ENCODE measurements around the gene CREB3L2. TPM values are rescaled to one million over a fixed set of nuclear protein-coding genes. Genes with fewer than 3 reads are reported as not detected.

CREB3L2 gene
- total and polyA plus RNA-seq, 2 of the 4 experiments (the other 2 are of a cell fraction), result 42.3 to 57.9 TPM

DNA sequence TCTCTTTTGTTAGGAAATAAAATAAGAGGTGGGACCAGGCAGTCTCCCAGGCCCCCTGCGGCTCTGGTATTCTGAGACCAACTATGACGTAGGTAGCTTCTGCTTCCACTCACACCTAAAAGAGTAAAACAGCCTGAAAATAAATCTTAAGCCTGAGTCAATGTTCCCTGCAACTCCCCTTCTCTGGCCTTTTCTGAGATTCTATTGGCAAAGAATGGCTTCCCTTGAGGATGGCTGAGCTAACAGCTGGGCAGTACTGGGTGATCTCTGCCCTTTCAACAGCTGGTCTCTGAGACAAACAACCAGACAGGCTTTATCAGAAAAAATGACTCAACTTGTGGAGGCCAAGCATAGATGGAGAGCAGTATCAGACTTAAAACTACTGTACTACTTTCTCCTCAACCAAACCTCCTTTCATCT is 58.7 kb downstream of the CREB3L2 start:
- in situ Hi-C loops (cut with MboI; ENCODE audit: low sequenced_read_pairs), result loop anchor here (5.0 kb wide), 1 partner anchor 49 kb away; no protein-coding TSS in a partner anchor
- Histone ChIP-seq H3K4me2 (ENCODE audit: low read depth, low read length) (peak overlapping the region; percentile 22; the same call in 1 of the 2 replicates), H2AFZ (replicated peaks; ENCODE audit: low read length, poor library complexity) (no peak overlapping the region)

More for the DNA sequence above, 58.7 kb downstream of the CREB3L2 start:
- peaks cover 7% of the 10 kb centered on the region for H3K36me3 ChIP-seq (ENCODE audit: control insufficient read depth, insufficient read depth, low read length)
- H3K4me1 ChIP-seq (ENCODE audit: control insufficient read depth, insufficient read depth, low read length), result peaks cover 29% of the 10 kb centered on the region
- no peak overlapping the region for H4K91ac ChIP-seq (ENCODE audit: insufficient read depth, low read depth, low read length)
- H3K27ac ChIP-seq (ENCODE audit: insufficient read depth, low read length), result peak overlapping the region; percentile 48
- H3K14ac ChIP-seq (replicated peaks; ENCODE audit: low read depth, low read length), result no peak overlapping the region
- no peak overlapping the region for H3K9ac ChIP-seq (ENCODE audit: low read depth, low read length)
- intact Hi-C loops (cut with micrococcal nuclease) (loop anchor here (1.0 to 5.0 kb wide), 2 partner anchors 49 to 59 kb away; partner anchors contain the start of gene CREB3L2), dilution Hi-C loops (cut with HindIII; ENCODE audit: low sequenced_read_pairs, unreplicated experiment) (no loop called here)
- peaks cover 39 to 80% of the 10 kb centered on the region in 2 experiments for H3K79me1 ChIP-seq (ENCODE audit: low read depth in 1 of 2, low read length in 2 of 2)
- H3K4me3 ChIP-seq (ENCODE audit: insufficient read depth, low read depth, low read length), result no peak overlapping the region
- POLR2A ChIA-PET (ENCODE audit: unreplicated experiment), result interaction anchor here (1.2 kb wide), 1 partner anchor 10 kb away, joined by 3 read pairs; no protein-coding TSS in a partner anchor
- no peak overlapping the region for H3K4ac ChIP-seq (ENCODE audit: low read depth, low read length)
- peak; percentile 80 for ATAC-seq (ENCODE audit: low read depth)
- H2BK120ac ChIP-seq (ENCODE audit: low read depth, low read length), result peak overlapping the region; percentile 11; the same call in 1 of the 2 replicates
- H3K9me1 ChIP-seq (ENCODE audit: insufficient read depth, low read length), result peaks cover 14% of the 10 kb centered on the region
- H3K23ac ChIP-seq (ENCODE audit: low read depth, low read length), result no peak overlapping the region
- H3K56ac ChIP-seq (ENCODE audit: extremely low read depth, insufficient read depth, low read length), result no peak overlapping the region
- TF ChIP-seq SMC3 (IDR thresholded peaks at IDR 0.05; ENCODE audit: low read depth, low read length), result no peak
- TF ChIP-seq BHLHE40 (IDR thresholded peaks at IDR 0.05; ENCODE audit: low read depth, low read length), result no peak
- TF ChIP-seq CEBPB (IDR thresholded peaks at IDR 0.05; ENCODE audit: low read depth, low read length), result peak; percentile 29
- TF ChIP-seq, protein P1, sequence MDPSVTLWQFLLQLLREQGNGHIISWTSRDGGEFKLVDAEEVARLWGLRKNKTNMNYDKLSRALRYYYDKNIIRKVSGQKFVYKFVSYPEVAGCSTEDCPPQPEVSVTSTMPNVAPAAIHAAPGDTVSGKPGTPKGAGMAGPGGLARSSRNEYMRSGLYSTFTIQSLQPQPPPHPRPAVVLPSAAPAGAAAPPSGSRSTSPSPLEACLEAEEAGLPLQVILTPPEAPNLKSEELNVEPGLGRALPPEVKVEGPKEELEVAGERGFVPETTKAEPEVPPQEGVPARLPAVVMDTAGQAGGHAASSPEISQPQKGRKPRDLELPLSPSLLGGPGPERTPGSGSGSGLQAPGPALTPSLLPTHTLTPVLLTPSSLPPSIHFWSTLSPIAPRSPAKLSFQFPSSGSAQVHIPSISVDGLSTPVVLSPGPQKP (IDR thresholded peaks at IDR 0.05; ENCODE audit: borderline replicate concordance, low read depth, low read length), result no peak
- no peak for TF ChIP-seq CHD1 (IDR thresholded peaks at IDR 0.05; ENCODE audit: low read depth, low read length)
- TF ChIP-seq RCOR1 (IDR thresholded peaks at IDR 0.05; ENCODE audit: insufficient replicate concordance, low read length), result peak; percentile 94
- TF ChIP-seq NFE2L2 (IDR thresholded peaks at IDR 0.05; ENCODE audit: low read depth, low read length), result no peak
- no peak for TF ChIP-seq RFX5 (IDR thresholded peaks at IDR 0.05; ENCODE audit: low read depth, low read length)
- TF ChIP-seq, protein P2, sequence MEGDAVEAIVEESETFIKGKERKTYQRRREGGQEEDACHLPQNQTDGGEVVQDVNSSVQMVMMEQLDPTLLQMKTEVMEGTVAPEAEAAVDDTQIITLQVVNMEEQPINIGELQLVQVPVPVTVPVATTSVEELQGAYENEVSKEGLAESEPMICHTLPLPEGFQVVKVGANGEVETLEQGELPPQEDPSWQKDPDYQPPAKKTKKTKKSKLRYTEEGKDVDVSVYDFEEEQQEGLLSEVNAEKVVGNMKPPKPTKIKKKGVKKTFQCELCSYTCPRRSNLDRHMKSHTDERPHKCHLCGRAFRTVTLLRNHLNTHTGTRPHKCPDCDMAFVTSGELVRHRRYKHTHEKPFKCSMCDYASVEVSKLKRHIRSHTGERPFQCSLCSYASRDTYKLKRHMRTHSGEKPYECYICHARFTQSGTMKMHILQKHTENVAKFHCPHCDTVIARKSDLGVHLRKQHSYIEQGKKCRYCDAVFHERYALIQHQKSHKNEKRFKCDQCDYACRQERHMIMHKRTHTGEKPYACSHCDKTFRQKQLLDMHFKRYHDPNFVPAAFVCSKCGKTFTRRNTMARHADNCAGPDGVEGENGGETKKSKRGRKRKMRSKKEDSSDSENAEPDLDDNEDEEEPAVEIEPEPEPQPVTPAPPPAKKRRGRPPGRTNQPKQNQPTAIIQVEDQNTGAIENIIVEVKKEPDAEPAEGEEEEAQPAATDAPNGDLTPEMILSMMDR (conservative IDR thresholded peaks at IDR 0.05; ENCODE audit: low read depth, low read length), result no peak
- peak; percentile 9; the same call in 1 of the 2 replicates for TF ChIP-seq RAD21 (IDR thresholded peaks at IDR 0.05; ENCODE audit: low read length)
- TF ChIP-seq FOS (IDR thresholded peaks at IDR 0.05; ENCODE audit: low read depth, low read length), result peak; percentile 72; the same call in 1 of the 2 replicates
- no peak for TF ChIP-seq MAFK (IDR thresholded peaks at IDR 0.05; ENCODE audit: low read depth, low read length)
- TF ChIP-seq MAZ (IDR thresholded peaks at IDR 0.05; ENCODE audit: borderline replicate concordance, low read depth, low read length), result no peak; the same call in 1 of the 2 replicates
- no TSS peak for BruUV-seq (replicated peaks)
- no peaks in the 10 kb centered on the region for H3K27me3 ChIP-seq (ENCODE audit: control insufficient read depth, insufficient read depth, low read length)
- peak; percentile 98 for DNase-seq
- H3K18ac ChIP-seq (ENCODE audit: low read depth, low read length), result peak overlapping the region; percentile 29; the same call in 1 of the 2 replicates
- peak overlapping the region in 1 of 2 experiments; percentile 13; a peak in 1 of 4 replicates for H4K8ac ChIP-seq (ENCODE audit: low read depth in 2 of 2, low read length in 2 of 2)
- peak overlapping the region; percentile 85 for H2BK5ac ChIP-seq (ENCODE audit: low read depth, low read length, poor library complexity, severe bottlenecking)
- no peak overlapping the region; the same call in 1 of the 2 replicates for H2AK5ac ChIP-seq (ENCODE audit: low read depth, low read length)
- peaks cover 60% of the 10 kb centered on the region for H4K20me1 ChIP-seq (ENCODE audit: insufficient read depth, low read length)
- no peak overlapping the region for H2BK15ac ChIP-seq (ENCODE audit: low read depth, low read length)
- H4K5ac ChIP-seq (ENCODE audit: low read depth, low read length), result no peak overlapping the region; the same call in 1 of the 2 replicates
- no peak overlapping the region; the same call in 1 of the 2 replicates for H2BK20ac ChIP-seq (ENCODE audit: low read depth, low read length)
- WGBS, 2 experiments (ENCODE audit: extremely low coverage in 2 of 2, insufficient read length in 1 of 2), result no CpG with 5 or more reads among the region's 2 CpGs
- CTCF ChIA-PET, result interaction anchor here (0.7 kb wide), 1 partner anchor 77 kb away, joined by 3 read pairs; no protein-coding TSS in a partner anchor
- H2AK9ac ChIP-seq (replicated peaks; ENCODE audit: low read depth, low read length, poor library complexity), result no peak overlapping the region
- no peaks in the 10 kb centered on the region for H3K9me3 ChIP-seq (ENCODE audit: control insufficient read depth, insufficient read depth, low read length)
